ENCODE data around the gene HTT.

- no peak for TF ChIP-seq CTCF (conservative IDR thresholded peaks at IDR 0.05; ENCODE audit: low read depth, low read length)
- no peak for TF ChIP-seq EZH2 (IDR thresholded peaks at IDR 0.05; ENCODE audit: borderline replicate concordance, low read depth, low read length, poor library complexity, severe bottlenecking)
These were observed 74.4 kb downstream of the HTT start for GRCh38 chr4:3148926-3149325.
